Neural progenitor cell (in vitro differentiated cells): ENCODE data around the gene TAB2. TPM values are rescaled to one million over a fixed set of nuclear protein-coding genes. Genes with fewer than 3 reads are reported as not detected.
"Not testable (repeated sequence)": the region's sequence is repeated elsewhere in the genome, so short reads cannot be mapped to it uniquely, and the experiment has no call there.

ENCODE experiments used
- DNase-seq: peaks from one replicate; pipeline ENCODE4 v3.0.0-alpha.2; 2016; ENCODE audit warnings: low spot score
- H2AFZ ChIP-seq: fragments of 200-600 bp; sonication (generic); replicated peaks from 2 replicates; pipeline ENCODE4 v1.6.1; 2016; ENCODE audit warnings: antibody characterized with exemption
- H3F3A ChIP-seq: fragments of 200-600 bp; sonication (generic); 2 replicates; pipeline ENCODE4 v1.6.1; 2016; ENCODE audit warnings: antibody characterized with exemption, low read depth
- H3K27ac ChIP-seq: fragments of 200-600 bp; sonication (generic); 2 replicates; pipeline ENCODE4 v1.5.1; 2016; ENCODE audit warnings: mild to moderate bottlenecking
- H3K27me3 ChIP-seq: fragments of 200-600 bp; sonication (generic); 2 replicates; pipeline ENCODE4 v1.6.1; 2016; ENCODE audit warnings: mild to moderate bottlenecking, moderate library complexity
- H3K36me3 ChIP-seq: fragments of 200-600 bp; sonication (generic); 2 replicates; pipeline ENCODE4 v1.5.1; 2016
- H3K4me1 ChIP-seq: fragments of 200-600 bp; sonication (generic); 2 replicates; pipeline ENCODE4 v1.6.1; 2016; ENCODE audit warnings: mixed run types
- H3K4me2 ChIP-seq: fragments of 200-600 bp; sonication (generic); 2 replicates; pipeline ENCODE4 v1.6.1; 2016
- H3K4me3 ChIP-seq: fragments of 200-600 bp; sonication (generic); 2 replicates; pipeline ENCODE4 v1.5.1; 2016
- H3K79me2 ChIP-seq: fragments of 200-600 bp; sonication (generic); 2 replicates; pipeline ENCODE4 v1.6.1; 2016; ENCODE audit warnings: low read depth
- H3K9ac ChIP-seq: fragments of 200-600 bp; sonication (generic); 2 replicates; pipeline ENCODE4 v1.6.1; 2016
- H3K9me3 ChIP-seq: fragments of 200-600 bp; sonication (generic); 2 replicates; pipeline ENCODE4 v1.5.1; 2016; ENCODE audit warnings: low read depth
- H4K20me1 ChIP-seq: fragments of 200-600 bp; sonication (generic); 2 replicates; pipeline ENCODE4 v1.6.1; 2016; ENCODE audit warnings: low read depth
- H3K27ac Mint-ChIP-seq: 3 replicates; pipeline ENCODE4 v1.8.0; 2021; ENCODE audit warnings: mixed read lengths
- H3K27me3 Mint-ChIP-seq: 2 replicates; pipeline ENCODE4 v1.8.0; 2022; ENCODE audit warnings: low read depth, mild to moderate bottlenecking, inconsistent platforms, moderate library complexity, mixed read lengths; ENCODE audit not compliant: insufficient read depth
- H3K36me3 Mint-ChIP-seq: 3 replicates; pipeline ENCODE4 v1.8.0; 2021; ENCODE audit warnings: mixed read lengths
- H3K4me1 Mint-ChIP-seq: 3 replicates; pipeline ENCODE4 v1.8.0; 2021; ENCODE audit warnings: mixed read lengths
- H3K4me3 Mint-ChIP-seq: 3 replicates; pipeline ENCODE4 v1.8.0; 2021; ENCODE audit warnings: mild to moderate bottlenecking, moderate library complexity, mixed read lengths
- H3K9me3 Mint-ChIP-seq: 3 replicates; pipeline ENCODE4 v1.8.0; 2020; ENCODE audit warnings: mixed read lengths
- CTCF ChIP-seq: fragments of 200-600 bp; sonication (generic); IDR thresholded peaks from 2 replicates; pipeline ENCODE4 v1.5.1; 2017; ENCODE audit warnings: antibody characterized with exemption, mild to moderate bottlenecking
- EZH2 ChIP-seq: fragments of 200-600 bp; sonication (generic); IDR thresholded peaks from 2 replicates; pipeline ENCODE4 v1.6.1; 2017; ENCODE audit warnings: antibody characterized with exemption, mild to moderate bottlenecking, moderate library complexity
- EZH2phosphoT487 ChIP-seq: fragments of 200-600 bp; sonication (generic); IDR thresholded peaks from 2 replicates; pipeline ENCODE4 v1.6.1; 2017; ENCODE audit warnings: antibody characterized with exemption
- total RNA-seq: library from RNA; depleted of rRNA; stranded (reverse); fragments of >200 nt; gene quantifications from 2 replicates; pipeline ENCODE4 v1.2.3, GENCODE V29; 2015; ENCODE audit warnings: low replicate concordance

Gene TAB2
- total RNA-seq, 1 donor from 2014 or later = 70.9 TPM

GRCh38 chr6:149443411-149444181, 126.1 kb downstream of the TAB2 start:
- H3K4me1 Mint-ChIP-seq = peaks cover 20% of the 10 kb centered on the region
- no peak overlapping the region for H3K4me3 ChIP-seq
- H3K4me1 ChIP-seq = no peaks in the 10 kb centered on the region
- H3K27me3 Mint-ChIP-seq = peaks cover 9% of the 10 kb centered on the region
- DNase-seq = no peak
- H3K36me3 ChIP-seq = no peaks in the 10 kb centered on the region
- H3K9ac ChIP-seq = no peak overlapping the region
- no peaks in the 10 kb centered on the region for H3K9me3 Mint-ChIP-seq
- no peaks in the 10 kb centered on the region for H3K36me3 Mint-ChIP-seq
- TF ChIP-seq EZH2phosphoT487 (no peak), EZH2 (no peak), CTCF (no peak)
- no peak overlapping the region for H3K4me2 ChIP-seq
- no peak overlapping the region for H3K27ac Mint-ChIP-seq
- no peaks in the 10 kb centered on the region for H3K79me2 ChIP-seq
- H4K20me1 ChIP-seq = no peaks in the 10 kb centered on the region
- H3F3A ChIP-seq = no peaks in the 10 kb centered on the region
- H3K27ac ChIP-seq = no peak overlapping the region
- no peaks in the 10 kb centered on the region for H3K9me3 ChIP-seq
- H3K4me3 Mint-ChIP-seq = no peak overlapping the region
- H3K27me3 ChIP-seq = no peaks in the 10 kb centered on the region
- no peak overlapping the region for H2AFZ ChIP-seq

DNA sequence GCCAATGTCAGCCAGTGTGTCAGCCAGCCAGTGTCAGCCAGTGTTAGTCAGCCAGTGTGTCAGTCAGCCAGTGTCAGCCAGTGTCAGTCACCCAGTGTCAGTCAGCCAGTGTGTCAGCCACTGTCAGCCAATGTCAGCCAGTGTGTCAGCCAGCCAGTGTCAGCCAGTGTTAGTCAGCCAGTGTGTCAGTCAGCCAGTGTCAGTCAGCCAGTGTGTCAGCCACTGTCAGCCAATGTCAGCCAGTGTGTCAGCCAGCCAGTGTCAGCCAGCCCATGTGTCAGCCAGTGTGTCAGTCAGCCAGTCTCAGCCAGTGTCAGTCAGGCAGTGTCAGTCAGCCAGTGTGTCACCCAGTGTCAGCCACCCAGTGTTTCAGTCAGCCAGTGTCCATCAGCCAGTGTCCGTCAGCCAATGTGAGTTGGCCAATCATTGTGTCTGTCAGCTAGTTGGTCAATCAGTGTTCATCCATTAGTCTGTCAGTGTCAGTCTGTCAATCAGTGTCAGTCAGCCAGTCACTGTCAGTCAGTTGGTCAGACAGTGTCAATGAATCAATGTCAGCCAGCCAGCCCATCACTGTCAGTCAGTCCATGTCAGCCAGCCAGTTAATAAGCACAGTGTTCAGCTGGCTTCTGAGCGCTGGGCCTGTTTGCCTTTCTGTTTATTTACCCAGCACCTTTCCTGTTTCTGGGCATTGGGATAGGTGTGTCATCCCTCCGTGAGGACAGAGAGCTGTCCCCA, 127.0 kb downstream of the TAB2 start:
- not testable (repeated sequence) for H3K4me2 ChIP-seq, H3K4me3 Mint-ChIP-seq, H3F3A ChIP-seq, H3K4me1 ChIP-seq, H3K79me2 ChIP-seq, H3K36me3 Mint-ChIP-seq, H3K9me3 ChIP-seq, H4K20me1 ChIP-seq, H2AFZ ChIP-seq, H3K27ac ChIP-seq, H3K27me3 ChIP-seq, DNase-seq, H3K9me3 Mint-ChIP-seq, H3K36me3 ChIP-seq, H3K4me3 ChIP-seq, H3K9ac ChIP-seq
- peaks cover 12% of the 10 kb centered on the region for H3K27me3 Mint-ChIP-seq
- peak overlapping the region; percentile 66 for H3K27ac Mint-ChIP-seq
- H3K4me1 Mint-ChIP-seq = peaks cover 20% of the 10 kb centered on the region

DNA sequence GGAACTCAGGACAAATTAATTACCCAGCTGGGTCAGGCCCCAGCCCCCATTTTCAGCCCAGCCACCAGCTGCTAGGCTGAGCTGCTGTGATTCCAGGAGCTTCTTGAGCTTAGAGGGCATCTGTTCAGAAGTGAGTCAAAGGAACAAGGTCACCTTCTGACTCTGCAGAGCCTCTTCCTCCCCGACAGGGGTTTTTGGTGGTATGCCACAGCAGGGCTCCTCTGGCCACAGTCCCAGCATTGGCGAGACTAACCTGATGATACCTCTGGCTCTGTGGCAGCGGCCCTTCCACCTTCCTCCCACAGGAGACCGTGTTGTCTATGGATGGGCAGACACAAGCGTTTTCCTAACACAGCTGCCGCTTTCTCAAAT, 127.6 kb downstream of the TAB2 start:
- H3K4me1 Mint-ChIP-seq = peaks cover 20% of the 10 kb centered on the region
- Histone ChIP-seq H3K4me1 (no peaks in the 10 kb centered on the region), H3K27me3 (peaks cover 14% of the 10 kb centered on the region), H3K9ac (no peak overlapping the region), H3F3A (no peaks in the 10 kb centered on the region), H4K20me1 (no peaks in the 10 kb centered on the region), H3K79me2 (no peaks in the 10 kb centered on the region), H3K36me3 (no peaks in the 10 kb centered on the region), H3K4me2 (no peak overlapping the region), H3K4me3 (no peak overlapping the region), H3K9me3 (no peaks in the 10 kb centered on the region), H3K27ac (no peak overlapping the region), H2AFZ (no peak overlapping the region)
- H3K36me3 Mint-ChIP-seq = no peaks in the 10 kb centered on the region
- no peak overlapping the region for H3K4me3 Mint-ChIP-seq
- DNase-seq = no peak
- TF ChIP-seq EZH2 (no peak), EZH2phosphoT487 (no peak), CTCF (no peak)
- H3K27ac Mint-ChIP-seq = no peak overlapping the region
- peaks cover 16% of the 10 kb centered on the region for H3K27me3 Mint-ChIP-seq
- no peaks in the 10 kb centered on the region for H3K9me3 Mint-ChIP-seq

- H3K27me3 Mint-ChIP-seq = peaks cover 21% of the 10 kb centered on the region
- H3K9me3 Mint-ChIP-seq = no peaks in the 10 kb centered on the region
- H3F3A ChIP-seq = no peaks in the 10 kb centered on the region
- H3K9me3 ChIP-seq = no peaks in the 10 kb centered on the region
- DNase-seq = no peak
- H3K27me3 ChIP-seq = peaks cover 18% of the 10 kb centered on the region
- no peak overlapping the region for H3K9ac ChIP-seq
- H3K27ac Mint-ChIP-seq = no peak overlapping the region
- no peaks in the 10 kb centered on the region for H3K79me2 ChIP-seq
- no peaks in the 10 kb centered on the region for H3K36me3 ChIP-seq
- no peak overlapping the region for H3K4me3 Mint-ChIP-seq
- H4K20me1 ChIP-seq = no peaks in the 10 kb centered on the region
- no peak overlapping the region for H3K27ac ChIP-seq
- TF ChIP-seq EZH2phosphoT487 (no peak), EZH2 (no peak), CTCF (no peak)
- peaks cover 19% of the 10 kb centered on the region for H3K4me1 Mint-ChIP-seq
- H3K36me3 Mint-ChIP-seq = no peaks in the 10 kb centered on the region
- no peak overlapping the region for H2AFZ ChIP-seq
- no peak overlapping the region for H3K4me2 ChIP-seq
- H3K4me1 ChIP-seq = peaks cover under 1% of the 10 kb centered on the region
- no peak overlapping the region for H3K4me3 ChIP-seq
These were observed 128.1 kb downstream of the TAB2 start for GRCh38 chr6:149445573-149445972.
